Left hindlimb (tissue), 1 donor: ENCODE data around the gene PGM2.
A peak's percentile ranks its signal among the peaks of the same experiment; 100 is the strongest.

Source experiments
- DNase-seq: peaks from one replicate; pipeline ENCODE4 v3.0.0-alpha.2; 2018

The PGM2 gene

GRCh38 chr4:37867102-37867501, 40.6 kb downstream of the PGM2 start:
- DNase-seq: no peak

- no peak for DNase-seq
Measured at GRCh38 chr4:37868238-37868637, 41.8 kb downstream of the PGM2 start.

GRCh38 chr4:37872310-37872988, 46.0 kb downstream of the PGM2 start:
- DNase-seq: no peak

GRCh38 chr4:37873386-37873785, 46.9 kb downstream of the PGM2 start:
- no peak for DNase-seq

GRCh38 chr4:37876156-37876555, 49.7 kb downstream of the PGM2 start:
- no peak for DNase-seq

GRCh38 chr4:37879365-37879764, 52.9 kb downstream of the PGM2 start:
- DNase-seq: no peak

GRCh38 chr4:37881811-37882210, 55.3 kb downstream of the PGM2 start:
- DNase-seq: no peak

GRCh38 chr4:37882665-37883296, 56.3 kb downstream of the PGM2 start:
- no peak for DNase-seq

GRCh38 chr4:37884855-37885487, 58.5 kb downstream of the PGM2 start:
- DNase-seq: no peak

- DNase-seq: no peak
Measured at GRCh38 chr4:37885496-37885895, 59.0 kb downstream of the PGM2 start.

- DNase-seq: peak; percentile 47
Measured at GRCh38 chr4:37889849-37890800, 63.6 kb downstream of the PGM2 start.

- DNase-seq: peak; percentile 53
Measured at GRCh38 chr4:37890801-37891259, 64.3 kb downstream of the PGM2 start, which contains the start of gene TBC1D1. Gene TBC1D1, plus strand, starts transcription at chr4:37891084. Its CDS starts 11,012 bp downstream, at chr4:37902096.

- DNase-seq: peak; percentile 45
Measured at GRCh38 chr4:37891260-37892159, 65.0 kb downstream of the PGM2 start.

GRCh38 chr4:37892641-37893040, 66.2 kb downstream of the PGM2 start:
- DNase-seq: no peak

- DNase-seq: no peak
Measured at GRCh38 chr4:37893164-37893563, 66.7 kb downstream of the PGM2 start.

GRCh38 chr4:37895271-37895670, 68.8 kb downstream of the PGM2 start:
- DNase-seq: no peak

- DNase-seq: no peak
Measured at GRCh38 chr4:37896206-37896860, 69.8 kb downstream of the PGM2 start.

- no peak for DNase-seq
Measured at GRCh38 chr4:37902212-37902611, 75.7 kb downstream of the PGM2 start.

GRCh38 chr4:37902738-37903693, 76.5 kb downstream of the PGM2 start:
- no peak for DNase-seq

- DNase-seq: no peak
Measured at GRCh38 chr4:37903901-37904300, 77.4 kb downstream of the PGM2 start.
